Activated naive CD8-positive, alpha-beta T cell treated with anti-CD3 and anti-CD28 coated beads for 36 hours (primary cell): Measurements from ENCODE around the gene FCN1. TPM values are rescaled to one million over a fixed set of nuclear protein-coding genes. Genes with fewer than 3 reads are reported as not detected.

Experiments used
- DNase-seq: peaks from one replicate; pipeline ENCODE4 v3.0.0; 2021
- H3K27ac Mint-ChIP-seq: one replicate; pipeline ENCODE4 v1.8.0; 2022; ENCODE audit warnings: mild to moderate bottlenecking, moderate library complexity, mixed read lengths
- H3K27me3 Mint-ChIP-seq: one replicate; pipeline ENCODE4 v1.8.0; 2022; ENCODE audit warnings: mild to moderate bottlenecking, mixed read lengths
- H3K36me3 Mint-ChIP-seq: one replicate; pipeline ENCODE4 v1.8.0; 2021; ENCODE audit warnings: mild to moderate bottlenecking, mixed read lengths
- H3K4me1 Mint-ChIP-seq: one replicate; pipeline ENCODE4 v1.8.0; 2021; ENCODE audit warnings: mixed read lengths
- H3K4me3 Mint-ChIP-seq: one replicate; pipeline ENCODE4 v1.8.0; 2022; ENCODE audit warnings: mild to moderate bottlenecking, moderate library complexity, mixed read lengths
- H3K9me3 Mint-ChIP-seq: one replicate; pipeline ENCODE4 v1.8.0; 2022; ENCODE audit warnings: mixed read lengths
- total RNA-seq, 2 experiments: library from RNA; stranded (reverse); gene quantifications; one replicate each; pipeline ENCODE4 v1.2.3, GENCODE V29; 2021

FCN1 gene
- total RNA-seq, 2 experiments from 2014 or later, result not detected

- Mint-ChIP-seq H3K4me1 (no peaks in the 10 kb centered on the region), H3K4me3 (no peak overlapping the region), H3K27ac (no peak overlapping the region), H3K36me3 (no peaks in the 10 kb centered on the region), H3K27me3 (peaks cover 12% of the 10 kb centered on the region), H3K9me3 (peaks cover 13% of the 10 kb centered on the region)
- no peak for DNase-seq
Measured at GRCh38 chr9:134915046-134915985, 2.4 kb downstream of the FCN1 start.

DNA sequence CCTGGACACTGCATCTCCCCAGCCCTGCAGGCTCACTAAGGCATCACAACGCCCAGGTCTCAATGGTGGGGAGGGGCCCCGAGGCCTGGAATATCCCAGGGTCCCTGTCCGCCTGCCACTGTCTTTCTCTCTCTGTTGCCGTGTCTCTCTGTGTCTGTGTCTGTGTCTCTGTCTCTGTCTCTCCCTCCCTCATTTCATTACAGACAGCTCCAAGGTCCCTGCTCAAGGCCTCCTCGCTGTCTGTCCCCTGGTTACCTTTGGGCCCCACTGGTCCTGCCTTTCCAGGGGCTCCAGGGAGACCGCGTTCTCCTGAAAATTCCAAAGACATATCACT lies 3.2 kb downstream of the FCN1 start:
- H3K27ac Mint-ChIP-seq, result no peak overlapping the region
- no peaks in the 10 kb centered on the region for H3K4me1 Mint-ChIP-seq
- no peaks in the 10 kb centered on the region for H3K36me3 Mint-ChIP-seq
- no peak for DNase-seq
- peaks cover 19% of the 10 kb centered on the region for H3K27me3 Mint-ChIP-seq
- H3K9me3 Mint-ChIP-seq, result peaks cover 9% of the 10 kb centered on the region
- no peak overlapping the region for H3K4me3 Mint-ChIP-seq

- no peak for DNase-seq
- Mint-ChIP-seq H3K4me1 (no peaks in the 10 kb centered on the region), H3K9me3 (peaks cover 5% of the 10 kb centered on the region)
Measured at GRCh38 chr9:134913713-134914500, 3.8 kb downstream of the FCN1 start.

DNA sequence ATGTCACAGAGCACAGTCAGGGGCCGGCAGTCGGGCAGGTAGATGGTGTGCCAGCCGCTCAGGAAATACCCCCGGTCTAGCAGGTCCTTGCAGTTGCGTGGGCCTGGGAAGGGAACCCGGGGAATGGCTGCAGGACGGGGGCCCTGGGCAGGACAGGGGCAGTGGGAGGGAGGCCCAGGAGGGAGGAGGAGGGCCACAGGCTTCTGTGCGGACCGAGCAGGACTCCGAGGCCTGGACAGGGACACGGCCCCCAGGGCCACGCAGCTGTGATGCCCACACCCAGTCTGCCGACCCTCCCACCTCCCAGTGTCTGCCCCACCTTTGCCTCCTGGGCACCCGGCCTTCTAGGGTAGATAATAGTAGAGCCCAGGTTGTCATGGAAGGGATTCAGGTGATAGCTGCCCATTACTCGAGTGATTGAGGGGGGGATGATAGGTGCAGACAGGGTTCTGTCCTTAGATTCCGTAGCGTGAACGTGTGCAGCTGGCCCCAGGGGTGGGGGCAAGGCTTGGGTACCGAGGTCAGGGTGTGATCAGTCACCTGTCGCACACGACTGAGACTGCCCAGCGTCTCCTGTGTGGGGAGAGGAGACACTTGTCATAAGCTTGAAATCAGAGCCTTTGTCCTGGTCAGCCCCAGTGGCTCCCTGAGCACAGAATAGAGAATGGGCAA lies 4.5 kb downstream of the FCN1 start:
- no peaks in the 10 kb centered on the region for H3K9me3 Mint-ChIP-seq
- H3K36me3 Mint-ChIP-seq, result no peaks in the 10 kb centered on the region
- no peak overlapping the region for H3K27ac Mint-ChIP-seq
- H3K27me3 Mint-ChIP-seq, result peaks cover 26% of the 10 kb centered on the region
- H3K4me1 Mint-ChIP-seq, result no peaks in the 10 kb centered on the region
- H3K4me3 Mint-ChIP-seq, result no peak overlapping the region
- no peak for DNase-seq

More at GRCh38 chr9:134913713-134914500, 3.8 kb downstream of the FCN1 start:
- Mint-ChIP-seq H3K27ac (no peak overlapping the region), H3K36me3 (no peaks in the 10 kb centered on the region), H3K4me3 (no peak overlapping the region), H3K27me3 (peaks cover 25% of the 10 kb centered on the region)

DNA sequence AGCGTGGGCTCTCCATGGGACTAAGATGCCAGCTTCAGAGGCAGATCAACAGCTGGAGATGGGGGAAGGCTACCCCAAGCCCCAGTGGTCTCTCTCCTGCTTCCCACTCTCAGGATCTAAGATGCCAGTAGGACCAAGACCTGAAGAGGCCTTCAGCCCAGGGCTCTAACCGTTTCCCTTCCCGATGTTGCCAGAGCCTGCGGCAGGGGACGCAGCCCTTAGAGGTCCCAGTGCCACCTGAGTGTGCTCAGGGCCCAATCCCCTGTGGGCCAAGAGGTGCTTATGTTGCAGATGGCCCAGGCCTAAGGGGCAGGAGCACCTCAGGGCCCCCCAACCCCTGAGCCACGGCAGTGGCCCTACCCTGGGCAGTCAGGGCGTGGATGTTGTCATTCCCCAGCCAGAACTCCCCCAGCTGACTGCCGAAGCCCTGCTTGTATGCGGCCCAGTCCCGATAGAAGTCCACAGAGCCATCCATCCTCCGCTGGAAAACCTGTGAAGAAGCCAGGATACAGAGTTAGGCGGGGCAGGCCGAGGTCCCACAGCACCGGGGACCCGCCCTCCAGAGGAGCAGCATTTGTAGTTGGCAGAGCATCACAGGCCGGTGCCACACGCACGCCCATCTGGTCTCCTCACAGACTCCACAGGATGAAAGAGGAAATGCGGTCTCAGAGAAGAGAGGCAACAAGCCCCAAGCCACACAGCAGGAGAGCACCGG lies 5.4 kb downstream of the FCN1 start:
- H3K27me3 Mint-ChIP-seq, result peaks cover 26% of the 10 kb centered on the region
- no peaks in the 10 kb centered on the region for H3K4me1 Mint-ChIP-seq
- H3K4me3 Mint-ChIP-seq, result no peak overlapping the region
- no peak for DNase-seq
- no peak overlapping the region for H3K27ac Mint-ChIP-seq
- H3K36me3 Mint-ChIP-seq, result no peaks in the 10 kb centered on the region
- no peaks in the 10 kb centered on the region for H3K9me3 Mint-ChIP-seq

DNA sequence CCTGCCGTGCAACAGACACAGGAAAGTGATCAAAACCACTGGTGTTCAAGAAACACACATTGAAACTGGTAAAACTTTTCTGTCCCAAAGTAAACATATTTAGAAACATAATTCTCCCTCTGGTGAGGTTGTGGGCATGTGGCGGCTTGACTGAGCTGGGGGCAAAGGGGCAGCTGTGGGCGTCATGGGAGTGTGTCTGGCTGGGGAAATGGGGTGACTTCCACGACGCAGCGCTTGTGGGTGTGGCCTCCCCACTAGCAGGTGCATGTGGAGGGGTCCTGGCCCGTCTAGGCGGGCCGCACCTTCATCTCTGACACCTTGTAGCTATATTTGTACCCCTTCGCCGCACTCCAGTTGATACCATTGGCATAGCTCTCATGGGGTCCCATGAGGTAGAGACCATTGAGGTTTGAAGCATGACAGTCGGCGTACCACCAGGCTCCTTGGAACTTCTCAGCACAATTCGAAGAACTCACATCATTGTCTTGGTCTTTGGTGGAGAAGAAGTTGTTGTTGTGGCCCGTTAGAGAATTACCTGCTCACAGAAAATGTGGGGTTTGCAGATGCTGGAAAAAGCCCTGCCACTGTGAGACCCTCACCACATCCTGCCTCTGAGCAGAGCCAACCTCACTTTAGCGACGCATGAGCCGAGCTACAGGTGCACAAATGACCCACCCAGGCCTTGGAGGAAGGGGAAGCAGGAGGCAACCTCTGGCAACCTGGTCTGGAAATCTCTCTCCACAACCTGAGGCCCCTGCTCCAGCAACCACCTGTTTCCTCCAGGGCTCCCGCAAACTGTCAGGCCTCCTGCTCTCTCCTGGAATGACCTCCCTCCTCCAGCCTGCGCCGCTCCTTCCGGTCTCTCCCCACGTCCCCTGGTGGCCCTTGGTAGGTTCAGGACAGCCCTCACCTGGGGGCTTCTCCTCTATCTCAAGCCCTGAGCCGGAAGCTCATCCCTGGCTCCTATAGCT lies 7.9 kb downstream of the FCN1 start:
- Mint-ChIP-seq H3K27me3 (peaks cover 26% of the 10 kb centered on the region), H3K27ac (no peak overlapping the region), H3K9me3 (no peaks in the 10 kb centered on the region), H3K4me1 (no peaks in the 10 kb centered on the region), H3K36me3 (no peaks in the 10 kb centered on the region), H3K4me3 (no peak overlapping the region)
- DNase-seq, result no peak

DNA sequence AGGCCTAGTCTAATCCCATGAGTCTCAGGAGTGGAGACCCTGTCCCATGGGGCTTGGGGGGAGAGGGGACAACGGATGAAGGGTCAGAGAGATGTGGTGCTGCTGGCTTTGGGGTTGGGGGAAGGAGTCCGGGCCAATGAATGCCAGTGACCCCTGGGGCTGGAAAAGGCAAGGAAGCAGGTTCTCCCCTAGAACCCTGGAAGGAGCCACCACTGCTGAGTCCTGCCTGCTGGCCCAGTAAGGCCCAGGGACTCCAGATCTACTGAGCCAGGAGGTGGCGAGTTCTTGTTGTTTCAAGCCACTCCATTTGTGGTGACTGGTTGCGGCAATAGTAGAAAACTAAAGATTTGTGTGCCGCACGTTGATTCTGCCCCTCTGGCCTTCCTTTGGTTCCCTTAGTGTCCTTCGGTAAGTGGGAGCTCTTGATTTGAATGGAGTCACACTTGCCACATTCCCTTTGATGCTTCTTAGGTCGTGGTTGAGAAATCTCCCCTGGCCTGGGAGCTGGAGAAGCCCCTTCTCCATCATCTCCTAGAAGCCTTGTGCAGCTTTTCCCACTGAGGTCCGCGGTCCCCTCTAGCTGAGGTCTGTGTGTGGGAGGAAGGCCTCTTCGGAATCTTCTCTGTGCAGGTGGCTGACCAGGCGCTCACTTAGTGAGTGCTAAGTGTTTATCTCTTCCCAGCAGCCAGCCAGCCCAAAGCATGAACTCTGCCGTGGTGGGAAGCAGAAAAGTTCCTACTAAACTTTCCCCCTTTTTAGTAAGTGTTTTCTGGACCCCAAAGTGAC lies 9.0 kb downstream of the FCN1 start:
- no peak for DNase-seq
- Mint-ChIP-seq H3K9me3 (no peaks in the 10 kb centered on the region), H3K27me3 (peaks cover 23% of the 10 kb centered on the region), H3K4me3 (no peak overlapping the region), H3K4me1 (no peaks in the 10 kb centered on the region), H3K27ac (no peak overlapping the region), H3K36me3 (no peaks in the 10 kb centered on the region)

GRCh38 chr9:134902936-134903335 lies 14.8 kb downstream of the FCN1 start:
- Mint-ChIP-seq H3K4me1 (no peaks in the 10 kb centered on the region), H3K9me3 (peaks cover 10% of the 10 kb centered on the region), H3K27ac (no peak overlapping the region), H3K4me3 (no peak overlapping the region), H3K27me3 (peaks cover 12% of the 10 kb centered on the region), H3K36me3 (peaks cover 5% of the 10 kb centered on the region)
- no peak for DNase-seq

GRCh38 chr9:134899818-134900217 lies 17.9 kb downstream of the FCN1 start:
- H3K36me3 Mint-ChIP-seq, result peaks cover 5% of the 10 kb centered on the region
- no peak overlapping the region for H3K4me3 Mint-ChIP-seq
- peaks cover 10% of the 10 kb centered on the region for H3K9me3 Mint-ChIP-seq
- no peak overlapping the region for H3K27ac Mint-ChIP-seq
- peaks cover 12% of the 10 kb centered on the region for H3K27me3 Mint-ChIP-seq
- DNase-seq, result no peak
- no peaks in the 10 kb centered on the region for H3K4me1 Mint-ChIP-seq

GRCh38 chr9:134899168-134899567 lies 18.5 kb downstream of the FCN1 start:
- H3K27ac Mint-ChIP-seq, result no peak overlapping the region

DNA sequence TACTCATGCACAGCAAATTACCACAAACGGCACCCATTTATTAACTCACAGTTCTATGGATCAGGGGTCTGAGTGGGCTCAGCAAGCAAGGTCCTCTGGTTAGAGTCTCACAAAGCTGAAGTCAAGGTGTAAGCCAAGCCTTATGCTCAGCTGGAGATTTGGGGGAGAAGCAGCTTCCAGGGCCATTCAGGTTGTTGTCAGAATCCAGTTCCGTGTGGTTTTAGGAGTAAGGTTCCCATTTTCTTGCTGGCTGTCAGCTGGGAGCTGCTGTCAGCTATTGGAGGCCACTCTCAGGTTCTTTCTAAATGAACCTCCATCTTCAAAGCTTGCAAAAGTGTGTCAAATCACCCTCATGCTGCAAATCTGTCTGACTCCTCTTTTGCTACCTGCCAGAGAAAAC lies 19.4 kb downstream of the FCN1 start:
- no peak for DNase-seq
- Mint-ChIP-seq H3K36me3 (peaks cover 5% of the 10 kb centered on the region), H3K4me1 (no peaks in the 10 kb centered on the region), H3K4me3 (no peak overlapping the region), H3K27ac (no peak overlapping the region), H3K27me3 (peaks cover 12% of the 10 kb centered on the region), H3K9me3 (peaks cover 10% of the 10 kb centered on the region)

More at GRCh38 chr9:134899168-134899567, 18.5 kb downstream of the FCN1 start:
- H3K4me3 Mint-ChIP-seq, result no peak overlapping the region
- H3K4me1 Mint-ChIP-seq, result no peaks in the 10 kb centered on the region
- DNase-seq, result no peak
- peaks cover 5% of the 10 kb centered on the region for H3K36me3 Mint-ChIP-seq
- peaks cover 12% of the 10 kb centered on the region for H3K27me3 Mint-ChIP-seq
- peaks cover 10% of the 10 kb centered on the region for H3K9me3 Mint-ChIP-seq

GRCh38 chr9:134897584-134898170 lies 20.0 kb downstream of the FCN1 start:
- Mint-ChIP-seq H3K27ac (no peak overlapping the region), H3K9me3 (peaks cover 10% of the 10 kb centered on the region), H3K4me3 (no peak overlapping the region), H3K27me3 (peaks cover 13% of the 10 kb centered on the region), H3K4me1 (no peaks in the 10 kb centered on the region), H3K36me3 (peaks cover 5% of the 10 kb centered on the region)
- no peak for DNase-seq
